Left lung (tissue), 10 donors: ENCODE results near the gene C6orf15. TPM values are rescaled to one million over a fixed set of nuclear protein-coding genes. Genes with fewer than 3 reads are reported as not detected.

Experiments
- ATAC-seq: fragments of 200-7000 bp; cut with Tn5 transposase; one replicate; pipeline ENCODE4 v1.9.1; 2020; ENCODE audit warnings: moderate library complexity
- DNase-seq, 4 donors: peaks; one replicate each; pipeline ENCODE4 v3.0.0-alpha.2; 2013 to 2020
- H3K27ac ChIP-seq, 2 donors: fragments of 200-600 bp; sonication (generic) in 1 of 2; one replicate each; pipeline versions ENCODE4 v1.5.0 to v1.8.0; 2020 to 2021
- H3K27me3 ChIP-seq, 2 donors: fragments of 200-600 bp; sonication (generic) in 1 of 2; one replicate each; pipeline versions ENCODE4 v1.5.0 to v1.8.0; 2020 to 2021
- H3K36me3 ChIP-seq, 2 donors: fragments of 200-600 bp; sonication (generic) in 1 of 2; one replicate each; pipeline versions ENCODE4 v1.5.0 to v1.8.0; 2020 to 2021
- H3K4me1 ChIP-seq, 2 donors: fragments of 200-600 bp; one replicate each; pipeline ENCODE4 v1.8.0; 2021
- H3K4me3 ChIP-seq, 2 donors: fragments of 200-600 bp; sonication (generic) in 1 of 2; one replicate each; pipeline versions ENCODE4 v1.5.0 to v1.8.0; 2020 to 2021; ENCODE audit warnings: mild to moderate bottlenecking in 1 of 2
- H3K9me3 ChIP-seq, 2 donors: fragments of 200-600 bp; sonication (generic) in 1 of 2; one replicate each; pipeline versions ENCODE4 v1.5.0 to v1.8.0; 2020 to 2021
- intact Hi-C, 2 donors: fragments of 100-400 bp; cut with DNase I; formaldehyde crosslinking; loops; one replicate each; pipeline versions ENCODE4 v1.11.2 to v1.14.2; 2022
- polyA plus RNA-seq, 6 donors: library from polyadenylated mRNA; unstranded; fragments of 120-200 nt; gene quantifications; one replicate each; pipeline ENCODE4 v1.2.1, GENCODE V29; 2013; ENCODE audit not compliant: insufficient read length in 6 of 6
- total RNA-seq, 2 donors: library from RNA; stranded (reverse); fragmentation: NEBNext Ultra II Directional; extraction: Animal tissue kit (Norgen Biotek cat#: 25700); gene quantifications; one replicate each; pipeline ENCODE4 v1.2.1, GENCODE V29; 2021
- TF ChIP-seq, protein P1 (sequence below), 2 donors: fragments of 200-600 bp; sonication (generic) in 1 of 2; IDR thresholded peaks; one replicate each; pipeline versions ENCODE4 v1.5.0 to v1.8.0; 2021; ENCODE audit warnings: antibody characterized with exemption in 2 of 2
- donor health status: DM: no; HTN: yes; CAD: no.
- donor health status: DM: no; HTN: no; CAD: no.

Gene C6orf15
- total and polyA plus RNA-seq, 8 donors, result not detected

GRCh38 chr6:31157513-31158139 is 45.3 kb upstream of the C6orf15 start, which contains the start of gene CCHCR1:
Gene CCHCR1, minus strand, starts transcription at chr6:31157802. Its CDS starts 202 bp downstream, at chr6:31157600.
- no peaks in the 10 kb centered on the region for H3K27me3 ChIP-seq
- TF ChIP-seq, protein P1, sequence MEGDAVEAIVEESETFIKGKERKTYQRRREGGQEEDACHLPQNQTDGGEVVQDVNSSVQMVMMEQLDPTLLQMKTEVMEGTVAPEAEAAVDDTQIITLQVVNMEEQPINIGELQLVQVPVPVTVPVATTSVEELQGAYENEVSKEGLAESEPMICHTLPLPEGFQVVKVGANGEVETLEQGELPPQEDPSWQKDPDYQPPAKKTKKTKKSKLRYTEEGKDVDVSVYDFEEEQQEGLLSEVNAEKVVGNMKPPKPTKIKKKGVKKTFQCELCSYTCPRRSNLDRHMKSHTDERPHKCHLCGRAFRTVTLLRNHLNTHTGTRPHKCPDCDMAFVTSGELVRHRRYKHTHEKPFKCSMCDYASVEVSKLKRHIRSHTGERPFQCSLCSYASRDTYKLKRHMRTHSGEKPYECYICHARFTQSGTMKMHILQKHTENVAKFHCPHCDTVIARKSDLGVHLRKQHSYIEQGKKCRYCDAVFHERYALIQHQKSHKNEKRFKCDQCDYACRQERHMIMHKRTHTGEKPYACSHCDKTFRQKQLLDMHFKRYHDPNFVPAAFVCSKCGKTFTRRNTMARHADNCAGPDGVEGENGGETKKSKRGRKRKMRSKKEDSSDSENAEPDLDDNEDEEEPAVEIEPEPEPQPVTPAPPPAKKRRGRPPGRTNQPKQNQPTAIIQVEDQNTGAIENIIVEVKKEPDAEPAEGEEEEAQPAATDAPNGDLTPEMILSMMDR (IDR thresholded peaks at IDR 0.05), result no peak
- ATAC-seq, result no peak
- intact Hi-C loops, result no loop called here
- no peaks in the 10 kb centered on the region for H3K9me3 ChIP-seq
- peak within 1 kb of the TSS; percentile 57 to 83 for H3K4me3 ChIP-seq
- DNase-seq, result no peak
- H3K4me1 ChIP-seq, result peaks cover 7 to 24% of the 10 kb centered on the region in 2 donors
- peaks cover 0 to 23% of the 10 kb centered on the region in 2 donors for H3K36me3 ChIP-seq
- H3K27ac ChIP-seq, result peak within 1 kb of the TSS; percentile 59 to 73

DNA sequence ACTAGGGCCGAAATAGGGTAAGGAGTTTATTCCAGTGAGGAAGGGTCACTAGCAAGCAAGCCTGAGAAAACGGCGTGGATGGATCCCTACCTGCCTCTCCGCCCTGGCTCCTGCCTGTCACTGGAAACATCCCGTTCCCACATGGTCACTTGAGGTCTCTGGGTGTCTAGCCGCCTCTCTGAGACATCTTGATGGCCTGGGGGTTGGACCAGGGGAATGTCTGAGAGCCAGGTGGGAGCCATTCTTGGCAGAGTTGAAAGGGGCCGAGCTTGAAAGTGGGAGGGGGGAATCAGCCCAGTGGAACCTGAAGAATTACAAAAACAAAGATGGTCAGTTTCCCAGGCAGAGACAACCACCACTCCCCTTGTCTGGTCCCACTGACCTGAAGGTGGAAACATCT is 44.3 kb upstream of the C6orf15 start:
- Histone ChIP-seq H3K36me3 (peaks cover 0 to 16% of the 10 kb centered on the region in 2 donors), H3K27ac (no peak overlapping the region), H3K9me3 (no peaks in the 10 kb centered on the region), H3K4me3 (no peak overlapping the region), H3K27me3 (no peaks in the 10 kb centered on the region), H3K4me1 (peaks cover 7 to 24% of the 10 kb centered on the region in 2 donors)
- DNase-seq (no peak), ATAC-seq (no peak)
- intact Hi-C loops, result no loop called here
- TF ChIP-seq, protein P1 (IDR thresholded peaks at IDR 0.05), result no peak

DNA sequence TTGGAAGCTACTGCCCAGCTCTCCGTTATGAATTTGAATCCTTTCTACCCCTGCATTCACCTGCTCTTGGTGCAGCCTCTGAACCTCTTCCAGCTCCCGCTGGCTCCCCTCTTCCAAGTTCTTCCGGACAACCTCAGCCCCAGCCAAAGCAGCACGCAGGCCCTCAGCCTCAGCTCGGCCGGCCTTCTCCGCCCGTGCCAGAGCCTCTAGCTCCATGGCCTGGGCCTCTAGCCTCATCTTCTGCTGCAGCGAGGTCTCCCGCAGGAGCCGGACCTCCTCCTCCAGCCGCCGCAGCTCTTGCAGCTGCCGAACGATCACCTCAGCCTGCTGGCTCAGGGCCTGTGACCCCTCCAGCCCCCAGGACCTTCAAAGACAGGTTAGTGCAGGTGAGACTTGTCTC is 42.1 kb upstream of the C6orf15 start:
- Histone ChIP-seq H3K36me3 (peaks cover 0 to 33% of the 10 kb centered on the region in 2 donors), H3K27ac (no peak overlapping the region), H3K4me3 (no peak overlapping the region), H3K27me3 (no peaks in the 10 kb centered on the region), H3K4me1 (peaks cover 6 to 18% of the 10 kb centered on the region in 2 donors), H3K9me3 (no peaks in the 10 kb centered on the region)
- DNase-seq (no peak), ATAC-seq (no peak)
- TF ChIP-seq, protein P1 (IDR thresholded peaks at IDR 0.05), result no peak
- intact Hi-C loops, result no loop called here

GRCh38 chr6:31152781-31153180 is 40.4 kb upstream of the C6orf15 start:
- intact Hi-C loops, result no loop called here
- no peak for ATAC-seq
- DNase-seq, result no peak

DNA sequence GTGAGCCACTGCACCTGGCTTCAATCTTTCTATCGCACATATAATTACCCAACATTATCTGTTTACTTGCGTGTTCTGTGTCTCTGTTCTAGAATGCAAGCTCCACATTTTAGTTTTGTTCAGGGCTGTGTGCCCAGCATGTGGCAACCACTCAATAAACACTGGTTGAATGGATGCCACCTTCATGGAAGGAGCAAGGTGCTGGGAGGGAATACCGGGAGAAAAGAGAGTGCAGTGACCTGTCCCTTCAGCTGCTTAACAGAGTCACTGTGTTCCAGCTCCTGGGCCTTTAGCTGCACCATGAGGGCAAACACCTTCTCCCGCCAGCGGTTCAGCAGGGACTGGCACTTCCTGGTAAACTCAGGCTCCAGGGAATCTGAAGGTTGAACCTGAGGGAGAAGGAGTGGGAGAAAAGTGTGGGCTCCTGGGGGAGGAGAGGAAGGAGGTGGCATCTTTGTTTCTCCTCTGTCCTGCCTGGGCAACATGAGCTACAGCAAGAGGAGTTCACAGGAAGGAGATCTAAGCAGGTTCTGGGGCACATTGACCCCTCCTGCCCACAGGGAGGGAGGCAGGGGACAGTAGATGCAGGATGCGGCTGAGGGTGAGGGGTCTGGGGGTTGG is 37.6 kb upstream of the C6orf15 start:
- Histone ChIP-seq H3K9me3 (no peaks in the 10 kb centered on the region), H3K4me3 (no peak overlapping the region), H3K27me3 (no peaks in the 10 kb centered on the region), H3K27ac (no peak overlapping the region), H3K4me1 (no peaks in the 10 kb centered on the region), H3K36me3 (peaks cover 0 to 40% of the 10 kb centered on the region in 2 donors)
- DNase-seq (no peak), ATAC-seq (no peak)
- TF ChIP-seq, protein P1 (IDR thresholded peaks at IDR 0.05), result no peak
- intact Hi-C loops, result no loop called here

More at GRCh38 chr6:31152781-31153180, 40.4 kb upstream of the C6orf15 start:
- peaks cover 0 to 8% of the 10 kb centered on the region in 2 donors for H3K4me1 ChIP-seq
- peaks cover 0 to 36% of the 10 kb centered on the region in 2 donors for H3K36me3 ChIP-seq
- no peak overlapping the region for H3K27ac ChIP-seq
- no peaks in the 10 kb centered on the region for H3K27me3 ChIP-seq
- H3K4me3 ChIP-seq, result no peak overlapping the region
- TF ChIP-seq, protein P1 (IDR thresholded peaks at IDR 0.05), result no peak
- H3K9me3 ChIP-seq, result no peaks in the 10 kb centered on the region
